OCI-LY1 (cell line): ENCODE data around the gene BTBD6.

Experiments
- CTCF ChIP-seq: fragments of 200-600 bp; sonication (generic), shearing (Covaris generic); IDR thresholded peaks from 2 replicates; pipeline ENCODE4 v1.5.1; 2017; ENCODE audit warnings: mild to moderate bottlenecking, antibody characterized with exemption, low read length, moderate library complexity, mixed read lengths
- EZH2 ChIP-seq: fragments of 200-600 bp; sonication (generic), shearing (Covaris generic); IDR thresholded peaks from 2 replicates; pipeline ENCODE4 v1.8.0; 2017; ENCODE audit warnings: borderline replicate concordance, mixed run types, mild to moderate bottlenecking, antibody characterized with exemption, low read length, moderate library complexity, mixed read lengths

- no peak for TF ChIP-seq CTCF
- TF ChIP-seq EZH2 = no peak
Measured at GRCh38 chr14:105223770-105224544, 24.4 kb upstream of the BTBD6 start.
